GM19324 (cell line): ENCODE data around the gene LCE1A.

ENCODE experiments used
- ATAC-seq: cut with Tn5 transposase; IDR thresholded peaks from one replicate; pipeline ENCODE4 v1.9.1; 2021; ENCODE audit warnings: mild to moderate bottlenecking, moderate library complexity; ENCODE audit not compliant: unreplicated experiment, low FRiP score

LCE1A gene, protein sequence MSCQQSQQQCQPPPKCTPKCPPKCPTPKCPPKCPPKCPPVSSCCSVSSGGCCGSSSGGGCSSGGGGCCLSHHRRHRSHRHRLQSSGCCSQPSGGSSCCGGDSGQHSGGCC

DNA sequence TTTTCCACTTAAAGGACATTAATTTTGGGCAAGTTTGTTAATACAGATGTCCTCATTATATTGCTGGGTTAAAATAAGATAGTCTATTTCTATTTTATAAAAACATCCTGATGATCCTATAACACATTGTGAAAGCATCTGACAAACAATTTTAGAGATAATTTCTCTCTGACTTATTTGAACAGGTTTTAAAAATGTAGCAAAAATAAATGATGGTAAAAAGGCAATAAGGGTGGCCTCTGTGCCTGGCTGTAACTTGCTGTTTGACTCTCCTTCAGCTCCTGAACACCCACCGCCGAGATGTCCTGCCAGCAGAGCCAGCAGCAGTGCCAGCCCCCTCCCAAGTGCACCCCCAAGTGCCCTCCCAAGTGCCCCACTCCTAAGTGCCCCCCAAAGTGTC is at the start of gene LCE1A:
Gene LCE1A (plus strand): TSS at position 301 of the 400 bp plus-strand sequence. CDS start 0 bp downstream, at position 301.
- no peak for ATAC-seq

DNA sequence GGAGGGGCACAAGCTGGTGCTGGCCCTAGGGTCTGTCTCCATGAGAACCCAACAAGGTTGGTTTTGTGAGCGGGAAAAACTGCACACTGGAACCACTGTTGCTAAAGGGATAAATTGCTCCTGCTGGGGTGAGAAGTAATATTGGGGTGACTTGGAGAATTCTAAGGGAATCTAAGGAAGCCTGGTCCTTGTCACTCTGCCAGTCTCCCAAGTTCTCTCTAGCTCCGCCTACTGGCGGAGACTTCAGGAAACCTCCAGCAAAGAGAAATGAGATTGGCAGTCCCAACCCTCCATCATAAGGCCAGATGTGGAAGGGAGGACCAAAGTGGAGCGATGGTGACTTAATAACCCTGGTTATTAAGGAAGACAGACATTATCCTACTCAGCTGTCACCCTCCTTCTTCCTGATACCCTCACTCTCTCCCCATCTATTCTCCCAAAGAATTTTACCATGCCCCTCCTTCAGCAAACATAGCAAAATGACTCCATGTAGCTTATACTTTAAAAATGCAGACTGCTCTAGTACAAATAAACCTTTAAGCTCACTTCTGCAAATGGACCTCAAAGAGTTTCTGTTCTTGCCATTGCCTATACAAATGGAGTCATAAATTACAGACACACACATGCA is 49.6 kb upstream of the LCE1A start:
- no peak for ATAC-seq

DNA sequence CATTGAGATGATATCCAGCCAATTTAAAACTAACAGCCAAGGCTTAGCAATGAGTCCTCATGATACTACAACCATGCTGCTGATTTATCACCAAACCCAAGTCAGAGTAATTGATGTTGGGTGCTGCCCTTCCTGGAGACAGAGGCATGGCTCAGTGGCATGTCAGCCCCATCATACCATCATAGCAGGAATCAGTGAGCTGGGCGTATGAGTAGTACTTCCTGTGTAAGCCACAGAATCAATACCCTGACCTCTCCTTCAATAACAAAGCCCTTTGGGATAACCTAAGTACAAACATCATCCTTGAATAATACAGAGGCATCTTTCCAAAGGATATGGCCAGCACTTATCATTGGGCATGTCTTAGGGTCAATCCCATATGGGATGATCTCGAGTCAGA is 44.2 kb upstream of the LCE1A start:
- ATAC-seq: no peak

DNA sequence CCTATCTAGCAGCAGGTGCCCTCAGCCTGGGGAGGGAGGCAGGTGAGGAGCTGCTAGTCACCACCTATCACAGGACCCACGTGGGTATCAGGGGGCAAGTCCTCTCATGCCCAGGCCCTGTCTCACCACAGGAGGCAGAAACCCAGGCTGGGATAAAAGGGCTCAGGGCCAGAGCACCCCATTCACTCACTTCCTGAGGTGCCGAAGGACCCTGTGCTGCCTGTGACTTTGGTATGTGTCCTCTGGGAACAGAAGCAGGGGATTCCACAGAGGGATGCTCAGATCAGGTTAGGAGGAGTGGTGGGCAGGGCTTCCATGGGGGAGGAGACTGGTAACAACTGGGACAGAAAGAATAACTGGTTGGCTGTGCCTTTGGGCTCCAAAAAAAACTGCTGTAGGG is 41.2 kb upstream of the LCE1A start, which contains the start of gene LCE1E:
Gene LCE1E (plus strand): TSS at position 181 of the 400 bp plus-strand sequence. CDS start 1,043 bp downstream, outside the sequence.
- no peak for ATAC-seq

DNA sequence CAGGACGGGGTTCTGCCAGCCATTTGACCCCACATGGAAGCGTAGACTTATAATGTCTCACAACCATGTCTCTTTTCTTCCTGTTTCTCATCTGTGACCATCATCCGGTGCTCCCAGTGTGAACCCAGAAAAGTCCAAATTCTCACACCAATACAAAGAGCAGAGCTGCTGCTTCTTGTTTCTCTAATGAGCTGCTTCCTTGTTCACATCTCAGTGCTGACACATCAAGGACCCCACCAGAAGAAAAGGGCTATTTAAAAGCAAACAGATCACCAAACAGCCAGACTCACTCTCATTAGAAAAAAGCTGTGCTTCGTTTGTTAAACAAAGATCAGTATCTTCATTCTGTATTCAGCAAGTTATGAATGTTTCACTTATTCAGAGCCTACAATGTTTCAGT is 31.6 kb upstream of the LCE1A start:
- no peak for ATAC-seq

DNA sequence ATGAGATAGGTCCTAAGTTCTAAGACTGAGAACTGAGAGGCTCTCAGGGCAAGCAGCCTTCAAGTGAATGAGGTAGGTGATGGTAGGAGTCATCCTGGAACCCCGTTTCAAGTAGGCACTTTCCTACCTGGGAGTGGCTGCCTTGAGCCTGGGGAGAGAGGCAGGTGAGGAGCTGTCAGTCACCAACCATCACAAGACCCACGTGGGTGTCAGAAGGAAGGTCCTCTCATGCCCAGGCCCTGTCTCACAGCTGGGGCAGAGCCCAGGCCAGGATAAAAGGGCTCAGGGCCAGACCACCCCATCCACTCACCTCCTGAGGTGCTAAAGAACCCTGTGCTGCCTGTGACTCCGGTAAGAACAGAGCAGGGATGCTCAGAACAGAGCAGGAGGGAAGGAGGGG is 30.9 kb upstream of the LCE1A start, which contains the start of gene LCE1D:
Gene LCE1D (plus strand): TSS at position 301 of the 400 bp plus-strand sequence. CDS start 1,074 bp downstream, outside the sequence.
- no peak for ATAC-seq

DNA sequence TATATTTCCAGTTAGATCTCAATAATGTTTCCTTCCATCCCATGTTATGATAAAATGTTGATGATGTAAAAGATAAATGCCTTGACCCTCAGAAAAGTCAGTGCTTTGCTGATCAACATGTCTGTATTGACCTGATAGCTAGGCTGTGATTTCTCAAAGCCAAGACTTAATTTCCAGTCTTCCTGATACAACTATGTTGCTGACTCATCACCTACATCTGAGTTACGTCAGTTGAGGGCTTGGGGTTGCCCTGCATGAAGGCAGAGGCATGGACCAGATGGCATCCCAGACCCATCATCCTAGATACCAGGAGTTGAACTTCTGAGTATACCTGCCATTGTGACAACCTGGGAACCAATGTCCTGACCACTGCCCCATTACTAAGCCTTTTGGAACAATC is 25.9 kb upstream of the LCE1A start:
- no peak for ATAC-seq

DNA sequence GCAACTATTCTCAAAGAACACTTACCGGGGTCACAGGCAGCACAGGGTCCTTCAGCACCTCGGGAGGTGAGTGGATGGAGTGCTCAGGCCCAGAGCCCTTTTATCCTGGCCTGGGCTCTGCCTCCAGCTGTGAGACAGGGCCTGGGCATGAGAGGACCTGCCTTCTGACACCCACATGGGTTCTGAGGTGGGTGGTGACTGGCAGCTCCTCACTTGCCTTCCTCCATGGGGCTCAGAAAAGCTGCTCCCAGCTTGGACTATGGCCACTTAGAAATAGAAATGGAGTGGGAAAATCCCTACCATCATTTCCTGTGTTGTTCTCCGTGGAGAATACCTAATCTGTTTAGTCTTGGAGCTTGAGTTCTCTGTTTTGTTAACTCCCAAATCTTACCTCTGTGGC is 20.7 kb upstream of the LCE1A start, which contains the start of gene LCE1C:
Gene LCE1C (minus strand): TSS at position 76 of the 400 bp plus-strand sequence. CDS start 1,173 bp downstream, outside the sequence.
- ATAC-seq: no peak

DNA sequence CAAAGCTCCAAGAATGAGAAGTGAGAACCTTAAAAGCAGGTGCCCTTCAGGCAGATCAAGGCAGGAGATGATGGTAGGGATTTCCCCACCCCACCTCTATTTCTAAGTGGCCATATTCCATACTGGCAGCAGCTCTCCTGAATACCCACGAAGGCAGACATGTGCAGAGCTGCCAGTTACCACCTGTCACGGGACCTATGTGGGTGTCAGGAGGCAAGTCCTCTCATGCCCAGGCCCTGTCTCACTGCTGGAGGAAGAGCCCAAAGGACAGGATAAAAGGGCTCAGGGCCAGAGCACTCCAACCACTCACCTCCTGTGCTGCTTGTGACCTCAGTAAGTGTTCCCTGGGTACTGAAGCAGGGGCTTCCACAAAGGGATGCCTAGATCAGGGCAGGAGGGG is 16.2 kb upstream of the LCE1A start:
- no peak for ATAC-seq

DNA sequence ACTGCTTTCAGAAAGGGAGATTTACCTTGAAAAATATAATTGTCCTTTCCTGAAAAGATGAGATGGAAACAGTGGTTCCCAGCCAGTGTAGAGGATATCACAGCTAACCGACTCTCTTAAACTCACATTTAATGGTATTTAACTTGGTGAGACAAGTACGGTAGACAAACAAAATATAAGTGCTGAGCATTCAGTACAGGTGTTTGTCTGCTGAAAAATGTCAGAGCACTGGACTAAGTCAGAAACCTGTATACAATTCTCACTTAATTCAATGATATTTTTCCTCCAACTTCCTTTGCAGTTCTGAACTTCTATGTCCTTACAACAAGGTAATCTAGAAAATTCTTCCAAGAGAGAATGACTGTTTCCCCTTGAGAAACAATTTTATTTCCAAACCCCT is 15.6 kb upstream of the LCE1A start, which contains the start of gene LCE1B:
Gene LCE1B (plus strand): TSS at position 301 of the 400 bp plus-strand sequence. CDS start 476 bp downstream, outside the sequence.
- no peak for ATAC-seq

DNA sequence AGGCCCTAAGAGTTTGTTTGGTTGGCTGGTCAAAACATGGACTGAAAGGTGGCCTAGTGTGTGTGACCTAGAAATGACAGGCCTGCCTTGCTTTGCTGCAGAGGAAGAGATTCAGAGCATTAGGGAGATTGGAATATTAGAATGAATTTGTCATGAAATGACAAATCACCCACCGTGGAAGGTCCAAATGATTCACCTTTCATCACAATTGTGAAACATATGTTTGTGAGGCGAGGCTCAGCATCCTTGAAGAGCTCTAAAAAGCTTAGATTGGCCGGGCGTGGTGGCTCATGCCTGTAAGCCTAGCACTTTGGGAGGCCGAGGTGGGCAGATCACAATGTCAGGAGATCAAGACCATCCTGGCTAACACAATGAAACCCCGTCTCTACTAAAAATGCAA is 10.0 kb upstream of the LCE1A start:
- no peak for ATAC-seq

DNA sequence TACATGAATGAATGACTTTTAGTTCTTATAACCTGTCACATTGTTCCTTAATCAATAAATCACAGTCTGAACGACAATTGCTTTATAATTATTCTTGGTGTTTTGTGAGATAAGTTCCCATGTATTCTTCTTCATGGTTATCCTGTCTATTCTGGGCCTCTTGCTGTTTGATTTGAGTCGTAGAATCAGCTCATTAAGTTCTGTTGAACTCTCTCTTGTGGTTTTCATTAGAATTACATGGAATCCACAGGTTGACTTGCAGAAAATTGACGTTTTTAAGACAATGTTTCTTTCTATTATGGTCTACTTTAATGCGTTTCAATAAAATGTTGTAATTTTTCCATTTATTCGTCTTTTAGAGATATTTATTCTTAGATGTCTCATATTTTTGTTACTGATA is 4.0 kb upstream of the LCE1A start:
- ATAC-seq: no peak

DNA sequence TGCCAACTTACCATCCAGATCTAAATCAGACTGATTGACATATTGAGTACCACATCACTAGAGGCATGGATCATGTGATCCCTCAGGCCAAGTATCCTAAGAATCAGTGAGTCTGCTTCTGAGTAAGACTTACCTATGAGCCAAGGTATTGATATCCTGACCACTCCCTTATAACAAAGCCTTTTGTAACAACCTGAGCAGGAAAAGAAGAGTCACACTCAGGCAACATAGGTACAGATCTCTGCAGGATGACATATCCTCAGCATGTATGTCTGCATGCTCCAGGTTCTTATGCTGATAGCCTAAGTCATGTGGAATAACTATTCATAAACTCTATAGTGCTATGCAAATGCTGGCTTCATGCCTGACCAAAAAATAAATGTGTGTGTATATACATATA is 2.3 kb upstream of the LCE1A start:
- ATAC-seq: no peak

DNA sequence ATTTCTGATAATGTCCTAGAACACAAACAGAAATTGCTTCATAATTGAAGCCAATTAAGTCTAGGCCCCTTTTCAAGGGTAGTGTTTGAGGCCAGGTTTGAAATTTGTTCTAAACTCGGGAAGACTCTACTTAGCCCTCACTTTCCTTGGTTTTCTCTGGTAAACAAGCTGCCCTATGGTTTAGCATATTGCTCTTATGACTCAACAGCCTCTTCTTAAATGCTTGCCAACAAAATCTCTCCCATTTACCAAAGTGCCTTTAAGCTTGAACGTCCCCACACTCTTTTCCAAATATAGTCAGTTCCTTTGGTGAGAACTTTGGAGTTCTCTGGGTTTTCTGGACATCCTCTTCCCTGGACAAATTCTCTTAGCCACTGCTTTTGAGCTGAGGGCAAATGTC is 9.6 kb downstream of the LCE1A start:
- no peak for ATAC-seq

DNA sequence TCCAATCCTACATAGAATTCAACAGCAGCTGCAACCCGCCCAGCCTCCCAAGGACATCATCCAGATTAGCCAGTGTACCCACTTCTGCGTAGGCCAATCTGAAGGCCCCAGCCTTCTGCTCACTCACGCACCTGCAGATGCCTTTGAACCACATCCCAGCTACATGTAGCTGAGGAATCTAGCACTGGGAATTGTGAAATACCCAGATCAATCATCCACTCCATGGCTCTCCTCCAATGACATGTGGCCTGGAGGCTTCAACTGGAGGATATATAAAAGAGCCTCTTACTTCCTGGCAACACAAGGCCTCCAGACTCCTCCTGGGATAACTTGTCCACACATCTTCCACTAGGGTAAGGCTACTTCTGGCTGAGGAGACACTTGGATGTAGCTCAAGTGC is 15.3 kb downstream of the LCE1A start, which contains the start of gene LCE6A:
Gene LCE6A (plus strand): TSS at position 301 of the 400 bp plus-strand sequence. CDS start 665 bp downstream, outside the sequence.
- no peak for ATAC-seq

DNA sequence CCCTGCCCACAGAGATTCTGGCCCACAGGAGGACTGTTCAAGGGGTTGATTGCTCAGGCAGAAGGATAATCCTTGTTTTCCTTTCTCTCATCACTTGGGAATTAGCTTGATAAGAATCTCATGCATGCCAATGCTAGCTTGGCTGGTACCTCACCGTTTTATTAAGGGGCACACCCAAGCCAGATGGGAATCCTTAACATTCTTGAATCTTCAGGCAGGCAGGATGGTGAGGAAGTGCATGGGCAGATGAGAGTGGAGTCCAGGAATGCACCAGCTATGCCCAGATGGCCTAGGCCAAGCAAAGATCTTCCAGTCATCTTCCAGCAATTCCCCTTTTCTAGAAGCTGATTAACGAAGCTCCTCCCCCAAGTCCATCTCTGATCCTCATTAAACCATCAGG is 28.4 kb downstream of the LCE1A start:
- no peak for ATAC-seq

DNA sequence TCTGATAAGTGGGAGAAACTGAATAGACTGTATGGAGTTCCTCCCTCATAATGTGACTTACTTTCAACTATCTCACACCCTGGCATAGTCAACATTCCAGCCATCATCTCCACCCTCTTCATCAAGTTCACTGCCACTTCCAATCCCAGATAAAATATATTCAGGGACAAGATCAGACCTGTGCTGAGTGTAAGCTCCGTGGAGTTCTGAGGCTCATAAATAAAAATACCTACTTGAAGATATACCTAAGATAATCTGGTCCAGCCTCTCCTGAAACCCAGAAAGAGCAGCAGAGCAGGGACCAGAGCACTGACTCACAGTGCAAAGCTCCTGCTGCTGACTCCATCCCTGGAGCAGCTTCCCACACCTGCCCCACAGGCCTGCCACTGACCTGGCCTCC is 30.8 kb downstream of the LCE1A start:
- no peak for ATAC-seq

DNA sequence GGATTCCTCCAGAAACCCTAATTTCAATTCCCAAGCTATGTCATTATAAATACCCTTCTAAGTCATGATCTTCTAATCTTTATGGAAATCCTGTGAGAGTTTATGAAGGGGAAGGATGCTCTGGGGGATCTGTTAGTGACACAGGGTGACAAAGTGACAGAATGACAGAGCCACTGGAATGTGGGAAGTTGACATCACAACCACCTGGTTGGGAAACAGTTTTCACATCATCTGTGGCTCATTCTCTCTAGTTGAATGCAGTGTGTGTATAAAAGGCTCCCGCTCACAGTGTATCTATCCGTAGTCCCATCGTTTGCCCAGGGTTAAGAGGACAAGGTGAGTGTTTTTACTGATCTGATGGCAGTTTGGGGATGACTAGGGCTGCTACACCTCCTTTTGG is 32.4 kb downstream of the LCE1A start, which contains the start of gene LCE7A:
Gene LCE7A (plus strand): TSS at position 301 of the 400 bp plus-strand sequence. CDS start 702 bp downstream, outside the sequence.
- ATAC-seq: no peak

DNA sequence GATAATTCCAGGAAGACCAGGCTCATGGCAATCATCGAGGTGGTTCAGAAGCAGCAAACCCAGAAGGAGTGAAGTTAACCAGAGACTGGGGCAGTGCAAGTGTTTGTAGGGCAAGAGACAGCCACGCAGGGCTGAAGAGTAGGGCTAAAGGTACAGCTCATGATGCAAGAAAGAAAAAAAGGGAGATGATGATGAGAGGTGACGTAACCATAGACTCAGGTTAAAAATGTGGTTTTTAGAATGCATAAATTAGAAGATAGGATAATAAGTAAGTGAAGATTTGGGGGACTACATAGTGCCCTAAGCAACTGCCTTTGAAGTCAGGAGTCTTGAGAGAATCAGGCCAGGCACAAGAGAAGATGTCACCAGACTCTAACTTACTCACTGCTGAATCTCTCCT is 32.9 kb downstream of the LCE1A start:
- no peak for ATAC-seq

DNA sequence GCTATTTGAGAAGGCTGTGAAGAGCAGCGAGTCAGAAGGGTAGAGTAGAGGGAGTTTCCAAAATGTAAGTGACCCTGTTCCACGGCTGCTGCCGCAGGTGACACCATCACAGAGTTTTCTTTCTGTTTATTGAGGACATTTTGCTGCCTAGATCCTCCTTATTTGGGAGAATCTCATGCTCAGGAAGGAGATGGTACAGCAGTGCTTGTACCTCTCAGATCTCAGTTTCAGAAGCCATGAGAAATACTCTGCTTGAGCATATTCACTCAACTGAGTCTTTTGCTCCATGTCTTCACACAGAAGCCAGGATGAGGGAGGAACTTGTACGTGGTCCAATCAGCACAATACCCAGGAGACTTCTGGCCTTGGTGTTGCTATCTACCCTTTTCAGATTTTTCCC is 34.1 kb downstream of the LCE1A start:
- ATAC-seq: no peak

DNA sequence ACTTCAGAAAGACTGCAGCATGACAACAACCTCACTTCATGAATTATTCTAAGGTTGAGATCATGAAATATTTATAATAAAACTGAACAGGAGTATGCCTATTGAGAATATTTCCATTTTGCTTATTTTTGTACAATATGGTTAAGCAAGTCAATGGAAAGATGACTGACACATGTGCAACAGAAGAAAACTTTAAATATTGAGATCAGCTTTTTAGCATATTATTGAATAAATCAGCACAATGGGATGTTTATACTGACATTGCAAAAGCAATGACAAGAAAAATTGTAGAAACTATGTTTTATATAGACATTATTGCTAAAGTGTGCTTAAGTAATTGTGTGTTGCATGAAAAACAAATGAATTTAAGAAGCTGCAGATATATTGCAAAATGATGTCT is 37.2 kb downstream of the LCE1A start:
- no peak for ATAC-seq

DNA sequence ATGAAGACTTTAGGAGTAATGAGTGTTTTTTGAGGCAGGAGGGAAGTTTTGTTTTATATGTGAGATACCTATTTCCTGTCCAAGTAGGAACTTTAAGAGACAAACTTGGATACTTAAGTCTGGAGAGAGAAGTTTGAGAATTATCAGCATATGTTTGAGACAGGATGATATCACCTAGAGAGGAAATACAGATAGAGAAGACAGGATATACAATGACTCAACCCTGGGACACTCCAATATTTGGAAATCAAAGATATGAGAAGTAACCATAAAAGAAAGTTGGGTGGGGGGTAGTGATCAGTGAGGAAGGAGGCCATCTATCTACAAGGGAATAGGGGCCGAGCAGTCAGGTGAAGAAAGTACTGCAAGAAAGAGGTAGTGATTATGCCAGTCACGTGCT is 39.0 kb downstream of the LCE1A start:
- ATAC-seq: no peak
